Ascending aorta (tissue), 2 donors: ENCODE data around the gene ISM1. TPM values are rescaled to one million over a fixed set of nuclear protein-coding genes. Genes with fewer than 3 reads are reported as not detected.

ENCODE experiments used
- DNase-seq, 2 donors: peaks; one replicate each; pipeline ENCODE4 v3.0.0-alpha.2; 2019; ENCODE audit warnings: low spot score in 2 of 2
- H3K27ac ChIP-seq, 2 donors: fragments of 200-600 bp; sonication (generic); one replicate each; pipeline ENCODE4 v1.5.1; 2016 to 2017; ENCODE audit warnings: mild to moderate bottlenecking in 1 of 2
- H3K27me3 ChIP-seq: fragments of 200-600 bp; sonication (generic); one replicate; pipeline ENCODE4 v1.5.1; 2017
- H3K36me3 ChIP-seq, 2 donors: fragments of 200-600 bp; sonication (generic); one replicate each; pipeline ENCODE4 v1.5.1; 2016
- H3K4me1 ChIP-seq, 2 donors: fragments of 200-600 bp; sonication (generic); one replicate each; pipeline ENCODE4 v1.5.1; 2016 to 2017; ENCODE audit warnings: mild to moderate bottlenecking in 1 of 2
- H3K4me3 ChIP-seq, 2 donors: fragments of 200-600 bp; sonication (generic); one replicate each; pipeline ENCODE4 v1.5.1; 2016 to 2017; ENCODE audit warnings: mild to moderate bottlenecking in 1 of 2
- H3K9me3 ChIP-seq, 2 donors: fragments of 200-600 bp; sonication (generic); one replicate each; pipeline ENCODE4 v1.5.1; 2016
- intact Hi-C: fragments of 100-400 bp; cut with DNase I; formaldehyde crosslinking; loops from one replicate; pipeline ENCODE4 v1.15.1; 2023
- total RNA-seq: library from RNA; depleted of rRNA; stranded (reverse); fragments of >200 nt; gene quantifications from one replicate; pipeline ENCODE4 v1.1.0, GENCODE V29; 2016
- TF ChIP-seq, protein P1 (sequence below), 3 experiments: fragments of 200-600 bp in 2 of 3; fragments of 450-650 bp in 1 of 3; sonication (generic) in 2 of 3; IDR thresholded peaks; one replicate each; pipeline ENCODE4 v1.5.1; 2016 to 2019; ENCODE audit warnings: antibody characterized with exemption in 3 of 3, mild to moderate bottlenecking in 1 of 3, moderate library complexity in 1 of 3

Gene ISM1
- total RNA-seq, 1 donor from 2014 or later, result 60.1 TPM

DNA sequence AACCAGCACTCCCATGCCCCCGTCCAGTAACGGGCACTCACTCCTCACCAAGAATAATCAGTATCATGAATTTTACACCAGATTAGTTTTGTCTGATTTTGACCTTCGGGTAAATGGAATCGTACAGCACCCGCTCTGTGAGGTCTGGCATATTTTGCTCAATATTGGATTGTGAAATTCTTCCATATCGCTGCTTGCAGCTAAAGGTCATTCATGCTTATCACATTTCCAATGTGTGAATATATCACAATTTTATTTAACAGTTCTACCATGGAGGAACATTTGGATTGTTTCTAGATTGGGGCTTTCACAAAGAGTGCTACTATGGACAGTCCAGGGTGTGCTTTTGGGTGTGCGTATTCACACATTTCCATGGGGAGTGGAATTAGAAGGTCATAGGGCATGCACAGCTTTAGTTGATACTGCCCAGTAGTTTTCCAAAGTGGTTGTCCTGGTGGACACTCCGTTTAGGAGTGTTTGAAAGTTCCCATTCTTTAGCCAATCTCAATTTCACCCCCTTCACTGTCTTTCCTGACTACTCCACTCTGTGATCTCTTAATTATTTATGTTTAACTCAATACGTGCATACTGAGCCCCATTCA, 86.6 kb downstream of the ISM1 start:
- DNase-seq, result no peak
- Histone ChIP-seq H3K4me1 (no peaks in the 10 kb centered on the region), H3K9me3 (no peaks in the 10 kb centered on the region), H3K4me3 (no peak overlapping the region), H3K27ac (no peak overlapping the region), H3K27me3 (no peaks in the 10 kb centered on the region), H3K36me3 (no peaks in the 10 kb centered on the region)
- intact Hi-C loops, result no loop called here
- TF ChIP-seq, protein P1, sequence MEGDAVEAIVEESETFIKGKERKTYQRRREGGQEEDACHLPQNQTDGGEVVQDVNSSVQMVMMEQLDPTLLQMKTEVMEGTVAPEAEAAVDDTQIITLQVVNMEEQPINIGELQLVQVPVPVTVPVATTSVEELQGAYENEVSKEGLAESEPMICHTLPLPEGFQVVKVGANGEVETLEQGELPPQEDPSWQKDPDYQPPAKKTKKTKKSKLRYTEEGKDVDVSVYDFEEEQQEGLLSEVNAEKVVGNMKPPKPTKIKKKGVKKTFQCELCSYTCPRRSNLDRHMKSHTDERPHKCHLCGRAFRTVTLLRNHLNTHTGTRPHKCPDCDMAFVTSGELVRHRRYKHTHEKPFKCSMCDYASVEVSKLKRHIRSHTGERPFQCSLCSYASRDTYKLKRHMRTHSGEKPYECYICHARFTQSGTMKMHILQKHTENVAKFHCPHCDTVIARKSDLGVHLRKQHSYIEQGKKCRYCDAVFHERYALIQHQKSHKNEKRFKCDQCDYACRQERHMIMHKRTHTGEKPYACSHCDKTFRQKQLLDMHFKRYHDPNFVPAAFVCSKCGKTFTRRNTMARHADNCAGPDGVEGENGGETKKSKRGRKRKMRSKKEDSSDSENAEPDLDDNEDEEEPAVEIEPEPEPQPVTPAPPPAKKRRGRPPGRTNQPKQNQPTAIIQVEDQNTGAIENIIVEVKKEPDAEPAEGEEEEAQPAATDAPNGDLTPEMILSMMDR (IDR thresholded peaks at IDR 0.05), result no peak

- Histone ChIP-seq H3K4me3 (no peak overlapping the region), H3K9me3 (peaks cover 0 to 10% of the 10 kb centered on the region in 2 donors), H3K36me3 (no peaks in the 10 kb centered on the region), H3K27ac (no peak overlapping the region), H3K27me3 (no peaks in the 10 kb centered on the region), H3K4me1 (no peaks in the 10 kb centered on the region)
- no peak for DNase-seq
- intact Hi-C loops, result no loop called here
- TF ChIP-seq, protein P1 (IDR thresholded peaks at IDR 0.05), result no peak
These were observed 91.2 kb downstream of the ISM1 start for GRCh38 chr20:13312300-13312699.

- TF ChIP-seq, protein P1 (IDR thresholded peaks at IDR 0.05), result no peak
- no peak overlapping the region for H3K4me3 ChIP-seq
- DNase-seq, result no peak
- H3K4me1 ChIP-seq, result no peaks in the 10 kb centered on the region
- no peak overlapping the region for H3K27ac ChIP-seq
- H3K36me3 ChIP-seq, result no peaks in the 10 kb centered on the region
- H3K9me3 ChIP-seq, result peaks cover 0 to 12% of the 10 kb centered on the region in 2 donors
- no peaks in the 10 kb centered on the region for H3K27me3 ChIP-seq
- intact Hi-C loops, result no loop called here
These were observed 92.1 kb downstream of the ISM1 start for GRCh38 chr20:13313201-13313600.

DNA sequence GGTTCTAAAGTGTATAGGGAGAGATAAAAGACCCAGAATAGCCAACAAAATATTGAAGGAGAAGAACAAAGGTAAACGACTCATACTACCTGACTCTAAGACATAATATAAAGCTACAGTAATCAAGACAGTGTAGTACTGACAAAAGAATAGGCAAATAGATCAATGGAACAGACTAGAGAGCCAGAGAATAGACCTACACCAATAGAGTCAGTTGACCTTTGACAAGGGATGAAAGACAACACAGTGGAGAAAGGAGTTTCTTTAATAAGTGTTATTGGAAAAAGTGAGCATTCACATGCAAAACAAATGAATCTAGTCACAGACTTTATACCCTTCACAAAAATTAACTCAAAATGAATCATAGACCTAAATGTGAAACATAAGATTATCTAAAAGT, 96.4 kb downstream of the ISM1 start:
- intact Hi-C loops, result no loop called here
- TF ChIP-seq, protein P1 (IDR thresholded peaks at IDR 0.05), result no peak
- H3K4me3 ChIP-seq, result no peak overlapping the region
- no peak overlapping the region for H3K27ac ChIP-seq
- no peak for DNase-seq
- no peaks in the 10 kb centered on the region for H3K36me3 ChIP-seq
- peaks cover 0 to 12% of the 10 kb centered on the region in 2 donors for H3K9me3 ChIP-seq
- H3K4me1 ChIP-seq, result no peaks in the 10 kb centered on the region
- no peaks in the 10 kb centered on the region for H3K27me3 ChIP-seq

DNA sequence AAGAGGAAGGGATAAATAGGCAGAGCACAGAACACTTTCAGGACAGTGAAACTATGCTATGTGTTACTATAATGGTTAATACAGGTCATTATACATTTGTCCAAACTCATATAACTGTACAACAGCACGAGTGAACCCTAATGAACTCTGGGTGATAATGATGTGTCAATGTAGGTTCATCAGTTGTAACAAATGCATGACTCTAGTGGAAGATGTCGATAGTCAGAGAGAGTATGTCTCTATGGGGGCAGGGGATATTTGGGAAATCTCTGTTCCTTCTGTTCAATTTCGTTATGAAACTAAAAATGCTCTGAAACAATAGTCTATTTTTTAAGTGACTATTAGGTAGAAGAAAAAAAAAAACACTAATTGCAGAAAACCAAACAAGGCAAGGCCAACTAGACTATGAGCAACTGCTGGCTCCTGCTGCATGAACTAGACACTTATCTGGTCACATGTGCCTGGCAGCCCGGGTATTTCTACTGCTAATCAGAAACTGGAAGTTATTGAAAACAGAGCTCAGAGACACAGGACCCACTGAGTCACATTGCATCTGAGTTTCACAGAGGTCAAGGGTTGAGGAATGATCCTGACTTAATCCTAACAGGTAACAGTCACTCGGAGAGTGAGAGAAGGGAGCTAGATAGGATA, 97.9 kb downstream of the ISM1 start:
- intact Hi-C loops, result no loop called here
- DNase-seq, result no peak
- TF ChIP-seq, protein P1 (IDR thresholded peaks at IDR 0.05), result no peak

More for the DNA sequence above, 97.9 kb downstream of the ISM1 start:
- Histone ChIP-seq H3K27ac (no peak overlapping the region), H3K27me3 (no peaks in the 10 kb centered on the region), H3K9me3 (peaks cover 0 to 12% of the 10 kb centered on the region in 2 donors), H3K4me1 (no peaks in the 10 kb centered on the region), H3K36me3 (no peaks in the 10 kb centered on the region), H3K4me3 (no peak overlapping the region)
